Epithelial cell of proximal tubule (primary cell): ENCODE measurements around the gene TBL1XR1. TPM values are rescaled to one million over a fixed set of nuclear protein-coding genes. Genes with fewer than 3 reads are reported as not detected.
A peak's percentile ranks its signal among the peaks of the same experiment; 100 is the strongest.

Experiments
- DNase-seq: peaks from one replicate; pipeline ENCODE4 v3.0.0-alpha.2; 2011; ENCODE audit warnings: low read depth
- H3K4me3 ChIP-seq: 2 replicates; pipeline ENCODE4 v1.5.1; 2011; ENCODE audit warnings: low read depth, mild to moderate bottlenecking, low read length
- CTCF ChIP-seq: conservative IDR thresholded peaks from 2 replicates; pipeline ENCODE4 v1.5.1; 2012; ENCODE audit warnings: low read depth, mild to moderate bottlenecking, low read length
- total RNA-seq: library from RNA; depleted of rRNA; stranded (reverse); fragments of >200 nt; gene quantifications from 2 replicates; pipeline ENCODE4 v1.2.3, GENCODE V29; 2015

TBL1XR1 gene
- total RNA-seq, 1 donor from 2014 or later: 61.2 TPM

DNA sequence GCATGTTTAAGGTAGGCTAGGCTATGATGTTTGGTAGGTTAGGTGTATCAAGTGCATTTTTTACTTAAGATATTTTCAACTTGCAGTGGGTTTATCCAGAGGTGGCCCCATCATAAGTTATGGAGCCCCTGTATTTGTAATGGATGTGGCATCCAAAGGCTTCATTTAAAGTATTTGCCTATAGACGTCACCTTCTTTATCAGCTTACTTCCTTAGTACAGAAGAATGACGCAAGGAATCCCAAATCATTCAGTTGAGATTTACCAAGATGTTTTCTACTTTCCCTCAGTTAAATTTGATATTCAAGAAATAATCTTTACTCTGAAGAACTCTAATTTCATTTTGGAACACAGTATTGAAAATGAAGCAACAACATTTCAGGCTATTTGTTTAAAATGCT is 201.3 kb downstream of the TBL1XR1 start:
- no peak for DNase-seq
- no peak for TF ChIP-seq CTCF
- no peak overlapping the region for H3K4me3 ChIP-seq

- TF ChIP-seq CTCF: no peak
Observed at GRCh38 chr3:176994891-176995781, 202.1 kb downstream of the TBL1XR1 start.

DNA sequence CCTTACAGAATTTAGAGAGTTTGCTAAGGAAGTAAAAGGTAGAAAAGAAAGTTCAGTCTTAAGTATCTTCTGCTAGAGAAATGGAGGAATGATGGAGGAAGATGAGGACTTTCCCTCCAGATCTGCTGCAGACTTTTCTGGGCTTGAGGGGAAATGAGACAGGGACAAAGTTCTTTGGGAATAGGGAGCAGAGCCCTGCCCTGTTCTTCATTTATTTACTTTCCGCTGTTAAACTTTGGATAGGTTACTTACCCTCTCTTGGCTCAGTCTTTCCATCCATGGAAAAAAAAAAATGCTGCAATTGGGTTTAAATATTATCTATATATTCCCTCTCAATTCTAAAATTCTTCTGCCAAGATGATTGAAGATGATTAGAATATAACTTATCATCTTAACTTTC is 202.9 kb downstream of the TBL1XR1 start:
- no peak for TF ChIP-seq CTCF
- DNase-seq: no peak
- no peak overlapping the region for H3K4me3 ChIP-seq

More at GRCh38 chr3:176994891-176995781, 202.1 kb downstream of the TBL1XR1 start:
- DNase-seq: no peak
- H3K4me3 ChIP-seq: no peak overlapping the region

DNA sequence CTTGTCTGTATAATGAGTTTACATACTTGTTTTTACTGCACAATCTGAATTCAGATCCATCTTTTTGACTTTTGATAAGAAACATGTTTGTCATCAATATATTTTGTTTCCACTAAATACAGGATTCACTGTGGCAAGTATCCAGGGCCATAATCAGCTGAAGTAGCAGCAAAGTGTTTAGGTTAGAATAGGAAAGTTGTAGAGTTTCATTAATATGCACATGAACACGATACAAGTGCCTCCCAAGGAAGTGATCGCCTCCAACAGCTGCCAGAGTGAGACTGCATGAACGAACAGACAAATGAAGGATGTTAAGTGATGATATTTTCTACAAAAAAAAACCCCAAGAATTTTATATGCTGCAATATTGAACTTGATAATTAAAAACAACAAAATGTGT is 204.3 kb downstream of the TBL1XR1 start:
- no peak for TF ChIP-seq CTCF
- no peak overlapping the region for H3K4me3 ChIP-seq
- no peak for DNase-seq

DNA sequence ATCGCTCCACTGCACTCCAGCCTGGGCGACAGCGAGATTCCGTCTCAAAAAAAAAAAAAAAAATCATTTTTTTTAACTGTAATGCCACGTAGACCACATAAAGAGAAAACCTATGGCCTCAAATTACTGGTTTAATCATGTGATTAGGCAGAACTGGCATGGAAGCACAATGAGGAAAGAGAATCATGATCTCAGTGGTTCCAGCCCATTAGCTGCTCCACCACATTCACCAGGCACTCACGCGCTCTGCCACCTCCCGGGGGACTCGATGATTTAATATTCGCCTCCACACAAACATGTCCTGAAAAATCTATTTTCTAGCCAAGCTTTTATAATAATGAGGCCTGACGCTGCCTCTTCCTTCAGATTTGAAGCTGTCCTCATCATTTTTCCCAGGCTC is 204.7 kb downstream of the TBL1XR1 start:
- TF ChIP-seq CTCF: peak; percentile 3
- H3K4me3 ChIP-seq: no peak overlapping the region
- DNase-seq: peak; percentile 7

GRCh38 chr3:176988795-176989194 is 208.5 kb downstream of the TBL1XR1 start:
- no peak for TF ChIP-seq CTCF
- H3K4me3 ChIP-seq: no peak overlapping the region
- DNase-seq: no peak
